Heart right ventricle (tissue), 16 donors: ENCODE results near the gene PLAC1. TPM values are rescaled to one million over a fixed set of nuclear protein-coding genes. Genes with fewer than 3 reads are reported as not detected.
A peak's percentile ranks its signal among the peaks of the same experiment; 100 is the strongest.

Experiments used
- ATAC-seq, 8 donors: fragments of 200-7000 bp; cut with Tn5 transposase; one replicate each; pipeline ENCODE4 v1.9.1; 2020; ENCODE audit warnings: mild to moderate bottlenecking in 8 of 8, moderate library complexity in 8 of 8, moderate number of reproducible peaks in 1 of 8
- DNase-seq, 2 donors: peaks; one replicate each; pipeline ENCODE4 v3.0.0-alpha.2; 2020
- H3K27ac ChIP-seq, 10 donors: fragments of 200-600 bp; sonication (generic) in 2 of 10; one replicate each; pipeline versions ENCODE4 v1.5.0 to v1.8.0; 2020 to 2022; ENCODE audit warnings: mild to moderate bottlenecking in 3 of 10
- H3K27me3 ChIP-seq, 7 donors: fragments of 200-600 bp; one replicate each; pipeline ENCODE4 v1.8.0; 2021 to 2022; ENCODE audit warnings: mild to moderate bottlenecking in 2 of 7
- H3K36me3 ChIP-seq, 9 donors: fragments of 200-600 bp; sonication (generic) in 1 of 9; one replicate each; pipeline versions ENCODE4 v1.5.0 to v1.8.0; 2020 to 2022; ENCODE audit warnings: mild to moderate bottlenecking in 2 of 9
- H3K4me1 ChIP-seq, 9 donors: fragments of 200-600 bp; sonication (generic) in 1 of 9; one replicate each; pipeline versions ENCODE4 v1.5.0 to v1.8.0; 2020 to 2022; ENCODE audit warnings: mild to moderate bottlenecking in 4 of 9
- H3K4me3 ChIP-seq, 10 donors: fragments of 200-600 bp; sonication (generic) in 2 of 10; one replicate each; pipeline versions ENCODE4 v1.5.0 to v1.8.0; 2020 to 2022; ENCODE audit warnings: mild to moderate bottlenecking in 7 of 10, moderate library complexity in 2 of 10
- H3K9me3 ChIP-seq, 11 donors: fragments of 200-600 bp in 10 of 11; sonication (generic) in 2 of 11; one replicate each; pipeline versions ENCODE4 v1.5.0 to v1.8.0; 2013 to 2022; ENCODE audit warnings: mild to moderate bottlenecking in 2 of 11, control low read depth in 1 of 11, moderate library complexity in 1 of 11
- WGBS, 2 donors: extraction: QIAGEN DNeasy Blood & Tissue Kit; methylation state at CpG; one replicate each; pipeline ENCODE4 v1.1.7; 2013; ENCODE audit warnings: inconsistent platforms in 1 of 2; 5-methylcytosine and 5-hydroxymethylcytosine counted together
- intact Hi-C, 10 donors: fragments of 100-400 bp; cut with DNase I; formaldehyde crosslinking; loops; one replicate each; pipeline versions ENCODE4 v1.11.1 to v1.14.2; 2022
- polyA plus RNA-seq, 2 donors: library from polyadenylated mRNA; stranded (reverse); fragments of 200-250 nt; gene quantifications; one replicate each; pipeline ENCODE4 v1.2.3, GENCODE V29; 2013
- total RNA-seq, 10 donors: library from RNA; stranded (reverse); fragmentation: NEBNext Ultra II Directional in 3 of 10; extraction: Animal tissue kit (Norgen Biotek cat#: 25700) in 3 of 10; gene quantifications; one replicate each; pipeline versions ENCODE4 v1.2.1 to v1.2.4, GENCODE V29; 2021 to 2023
- TF ChIP-seq, protein P1 (sequence below), 9 donors: fragments of 200-600 bp; sonication (generic) in 2 of 9; IDR thresholded peaks; one replicate each; pipeline versions ENCODE4 v1.5.0 to v1.8.0; 2021 to 2022; ENCODE audit warnings: antibody characterized with exemption in 9 of 9, mild to moderate bottlenecking in 5 of 9, moderate library complexity in 1 of 9
- donor health status: Arrhythmogenic right ventricular cardiomyopathy.
- donor health status: ischemic (EF 13 %, LVEDD 7.1; RV severe dilation, severe dysfunction).
- donor health status: healthy with polysubstance abuse.
- donor health status: DM: no; HTN: yes; CAD: no.
- donor health status: DM: no; HTN: no; CAD: no.
- donor health status: ischemic (EF 25% LVEDD 6.9; RV normal size, moderate dysfunction).
- donor health status: ischemic (EF 25% LVEDD 5.7; RV mildly dilated, moderate dysfunction).
- donor health status: healthy.
- donor health status: DM: yes; HTN: yes; CAD: no.
- donor health status: Ischemic cardiomyopathy.
- donor health status: ischemic (EF 35%, LVEDD 5.7; RV mildly dilated, moderate dysfunction).
- donor health status: nonischemic (EF 11% LVEDD 7.7; RV severe dilation, severe dysfunction).
- donor health status: DM: yes; HTN: yes; CAD: no.
- donor health status: PGD.
- donor health status: ischemic (EF 29% LVEDD 5.4; RV normal size, mild dysfunction).
- donor health status: nonischemic (EF 23%, LVEDD 6.1; RV moderate dilation, normal function).

The PLAC1 gene
- total and polyA plus RNA-seq, 12 donors = not detected

DNA sequence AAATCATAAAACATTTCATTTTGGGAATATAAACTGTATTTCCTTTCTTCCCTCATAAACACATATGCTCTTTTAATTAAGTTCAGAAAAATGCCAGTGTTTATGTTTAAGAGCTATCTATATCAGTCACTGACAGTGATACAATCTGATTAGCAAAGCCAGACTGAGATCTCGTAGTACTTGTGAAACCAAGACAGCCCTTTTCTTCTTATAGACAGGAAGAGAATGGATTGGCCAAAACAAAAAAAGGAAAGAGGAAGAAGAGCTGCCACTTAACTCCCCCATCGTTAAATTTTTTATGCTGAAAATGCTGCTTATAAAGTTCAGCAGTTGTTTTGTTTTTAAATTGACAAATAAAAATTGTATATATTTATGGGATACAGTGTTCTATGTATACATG, 87.4 kb downstream of the PLAC1 start:
- ATAC-seq = no peak
- no peaks in the 10 kb centered on the region for H3K9me3 ChIP-seq
- no peak overlapping the region for H3K4me3 ChIP-seq
- WGBS, 2 donors = 37 to 41% methylated on average over 2 of the region's 2 CpGs
- peaks cover 0 to 21% (median 0%) of the 10 kb centered on the region in 7 donors for H3K27me3 ChIP-seq
- H3K27ac ChIP-seq = no peak overlapping the region
- H3K36me3 ChIP-seq = no peaks in the 10 kb centered on the region
- DNase-seq = no peak
- H3K4me1 ChIP-seq = peaks cover 0 to 13% (median 4%) of the 10 kb centered on the region in 9 donors
- TF ChIP-seq, protein P1, sequence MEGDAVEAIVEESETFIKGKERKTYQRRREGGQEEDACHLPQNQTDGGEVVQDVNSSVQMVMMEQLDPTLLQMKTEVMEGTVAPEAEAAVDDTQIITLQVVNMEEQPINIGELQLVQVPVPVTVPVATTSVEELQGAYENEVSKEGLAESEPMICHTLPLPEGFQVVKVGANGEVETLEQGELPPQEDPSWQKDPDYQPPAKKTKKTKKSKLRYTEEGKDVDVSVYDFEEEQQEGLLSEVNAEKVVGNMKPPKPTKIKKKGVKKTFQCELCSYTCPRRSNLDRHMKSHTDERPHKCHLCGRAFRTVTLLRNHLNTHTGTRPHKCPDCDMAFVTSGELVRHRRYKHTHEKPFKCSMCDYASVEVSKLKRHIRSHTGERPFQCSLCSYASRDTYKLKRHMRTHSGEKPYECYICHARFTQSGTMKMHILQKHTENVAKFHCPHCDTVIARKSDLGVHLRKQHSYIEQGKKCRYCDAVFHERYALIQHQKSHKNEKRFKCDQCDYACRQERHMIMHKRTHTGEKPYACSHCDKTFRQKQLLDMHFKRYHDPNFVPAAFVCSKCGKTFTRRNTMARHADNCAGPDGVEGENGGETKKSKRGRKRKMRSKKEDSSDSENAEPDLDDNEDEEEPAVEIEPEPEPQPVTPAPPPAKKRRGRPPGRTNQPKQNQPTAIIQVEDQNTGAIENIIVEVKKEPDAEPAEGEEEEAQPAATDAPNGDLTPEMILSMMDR (IDR thresholded peaks at IDR 0.05) = no peak
- intact Hi-C loops = no loop called here

DNA sequence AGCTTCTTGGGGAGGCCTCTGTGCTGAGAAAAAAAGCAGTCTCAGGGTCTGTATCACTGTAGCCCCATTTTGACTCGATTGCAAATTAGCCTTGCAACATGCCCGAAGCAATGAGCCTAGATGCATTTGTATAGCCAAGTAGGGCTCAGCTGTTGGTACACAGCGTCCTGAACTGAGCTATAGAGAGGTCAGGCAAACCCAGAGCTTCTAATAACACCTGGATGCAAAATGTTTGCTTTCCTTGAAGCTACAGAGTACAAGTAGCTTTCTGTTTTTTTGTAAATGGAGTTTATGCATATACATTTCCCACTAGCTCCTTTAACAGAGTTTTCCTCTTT, 87.8 kb downstream of the PLAC1 start:
- WGBS, 2 donors = 34 to 42% methylated on average over 3 of the region's 3 CpGs
- Histone ChIP-seq H3K27ac (peak overlapping the region in 3 of 10 donors; percentile 10 to 58 (median 22)), H3K36me3 (no peaks in the 10 kb centered on the region), H3K9me3 (no peaks in the 10 kb centered on the region), H3K4me3 (no peak overlapping the region), H3K27me3 (peaks cover 0 to 19% (median 0%) of the 10 kb centered on the region in 7 donors), H3K4me1 (peaks cover 0 to 13% (median 4%) of the 10 kb centered on the region in 9 donors)
- intact Hi-C loops = no loop called here
- peak in 5 of 8 donors; percentile 56 to 83 (median 60) for ATAC-seq
- no peak for DNase-seq
- TF ChIP-seq, protein P1 (IDR thresholded peaks at IDR 0.05) = no peak

DNA sequence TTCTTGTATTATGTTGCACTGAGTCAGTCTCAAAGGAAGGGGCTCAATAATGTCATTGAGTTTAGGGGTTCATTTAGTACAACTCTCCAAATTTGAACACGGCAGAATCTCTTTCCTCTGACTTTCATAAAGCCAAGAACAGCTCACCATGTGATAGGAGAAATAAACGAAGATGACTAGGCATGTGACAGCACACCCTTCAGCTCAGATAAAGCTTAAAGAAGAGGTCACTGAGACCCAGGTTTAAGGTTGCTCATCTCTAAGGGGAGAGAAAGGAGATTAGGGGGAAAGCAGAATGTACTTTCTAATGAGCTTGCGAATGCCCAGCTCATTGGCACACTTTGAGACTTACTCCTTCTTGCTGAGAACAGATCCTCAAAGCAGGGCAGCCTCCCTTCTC, 89.0 kb downstream of the PLAC1 start:
- intact Hi-C loops = no loop called here
- no peak overlapping the region for H3K27ac ChIP-seq
- TF ChIP-seq, protein P1 (IDR thresholded peaks at IDR 0.05) = no peak
- 55 to 63% methylated on average over 3 of the region's 3 CpGs for WGBS, 2 donors
- no peak overlapping the region for H3K4me3 ChIP-seq
- H3K4me1 ChIP-seq = peaks cover 0 to 13% (median 4%) of the 10 kb centered on the region in 9 donors
- DNase-seq (no peak), ATAC-seq (no peak)
- no peaks in the 10 kb centered on the region for H3K9me3 ChIP-seq
- no peaks in the 10 kb centered on the region for H3K36me3 ChIP-seq
- peaks cover 0 to 8% (median 0%) of the 10 kb centered on the region in 7 donors for H3K27me3 ChIP-seq

DNA sequence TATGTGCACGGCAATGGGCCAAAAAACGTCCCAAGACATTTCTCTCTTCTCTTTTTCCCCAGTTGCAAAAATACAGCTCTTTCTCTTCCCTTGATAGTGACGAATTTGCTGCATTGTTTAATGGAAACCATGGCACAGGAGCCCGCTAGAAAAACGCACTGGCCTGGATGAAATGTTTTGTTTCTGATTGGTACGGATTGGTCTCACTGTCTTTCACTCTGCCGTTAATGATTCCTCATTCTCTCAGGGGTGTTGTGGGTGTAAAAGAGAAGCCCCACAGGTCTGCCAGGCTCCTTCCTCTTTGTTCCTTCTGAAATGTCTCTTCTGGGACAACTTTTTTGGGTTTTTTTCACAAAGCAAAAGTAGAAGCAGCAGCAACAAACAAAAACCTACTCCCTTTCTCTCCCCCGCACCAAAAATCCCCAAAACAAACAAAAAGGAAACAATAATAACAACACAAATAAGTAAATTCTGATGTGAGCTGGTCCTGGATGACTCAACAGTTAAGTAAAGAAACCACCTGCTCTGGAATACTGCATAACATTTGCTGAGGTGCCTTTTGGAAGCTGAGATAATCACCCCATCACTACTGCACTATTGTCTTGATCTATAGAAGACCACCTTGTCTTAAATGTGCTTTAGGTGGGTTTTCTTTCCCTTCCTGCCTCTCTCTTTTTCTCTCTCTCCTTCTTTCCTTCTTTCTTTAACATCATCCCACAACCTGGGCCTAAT, 89.8 kb downstream of the PLAC1 start:
- intact Hi-C loops = no loop called here
- peaks cover 0 to 13% (median 4%) of the 10 kb centered on the region in 9 donors for H3K4me1 ChIP-seq
- H3K9me3 ChIP-seq = no peaks in the 10 kb centered on the region
- 83 to 90% methylated on average over 8 of the region's 8 CpGs for WGBS, 2 donors
- no peak overlapping the region for H3K27ac ChIP-seq
- ATAC-seq = no peak
- TF ChIP-seq, protein P1 (IDR thresholded peaks at IDR 0.05) = no peak
- H3K4me3 ChIP-seq = no peak overlapping the region
- peaks cover 0 to 8% (median 0%) of the 10 kb centered on the region in 7 donors for H3K27me3 ChIP-seq
- H3K36me3 ChIP-seq = no peaks in the 10 kb centered on the region
- no peak for DNase-seq
